K562 (cell line): ENCODE measurements around the gene ADGRG1. TPM values are rescaled to one million over a fixed set of nuclear protein-coding genes. Genes with fewer than 3 reads are reported as not detected.

ENCODE experiments used
- ATAC-seq: fragments of 200-7000 bp; cut with Tn5 transposase; 3 replicates; pipeline ENCODE4 v1.9.1; 2020; ENCODE audit warnings: moderate library complexity
- BruUV-seq: library from RNA; stranded (reverse); fragments of 400-500 nt; replicated peaks from 2 replicates; lab custom pipeline; 2021; lab: Mats Ljungman, UMichigan
- CTCF ChIA-PET: fragments of 300-600 bp; formaldehyde crosslinking; extraction: SDS; loops from one replicate; lab custom pipeline; 2021; ENCODE audit warnings: low intra/inter-chr PET ratio; lab: Yijun Ruan, JAX
- POLR2A ChIA-PET: fragments of 300-600, 350-650 bp; sonication (Branson Sonifier 250); formaldehyde crosslinking; extraction: SDS; loops from one replicate; lab custom pipeline; 2021; ENCODE audit warnings: antibody characterized with exemption, inconsistent platforms; lab: Yijun Ruan, JAX
- DNase-seq, 4 experiments: peaks; one replicate each; pipeline versions ENCODE4 v3.0.0 to v3.0.0-alpha.2; 2011 to 2018; ENCODE audit warnings: low spot score in 3 of 4, mixed read lengths in 3 of 4; ENCODE audit errors: extremely low read depth in 1 of 4
- FAIRE-seq: peaks from 2 replicates; lab custom pipeline; 2011; peaks lifted over from hg19 to GRCh38; lab: Jason Lieb, UNC
- H2AFZ ChIP-seq: 2 replicates; pipeline ENCODE4 v1.6.0; 2011; ENCODE audit warnings: low read depth, low read length, control low read depth, inconsistent platforms
- H3K27ac ChIP-seq: fragments of 200-600 bp; 3 replicates; pipeline ENCODE4 v1.8.0; 2011; ENCODE audit warnings: low read depth, mild to moderate bottlenecking, control low read depth, inconsistent platforms, low read length, moderate library complexity, mixed read lengths; ENCODE audit errors: extremely low read depth
- H3K27me3 ChIP-seq, 2 experiments: fragments of 300-600 bp in 1 of 2; 2 replicates in 1 of 2; 3 replicates in 1 of 2; pipeline versions ENCODE4 v1.6.0 to v1.8.0; 2011; ENCODE audit warnings: inconsistent platforms in 2 of 2, low read length in 2 of 2, mild to moderate bottlenecking in 1 of 2, mixed read lengths in 1 of 2, moderate library complexity in 1 of 2; ENCODE audit not compliant: control insufficient read depth in 2 of 2, insufficient read depth in 2 of 2
- H3K36me3 ChIP-seq: fragments of 300-600 bp; 3 replicates; pipeline ENCODE4 v1.8.0; 2011; ENCODE audit warnings: mild to moderate bottlenecking, low read length, inconsistent platforms; ENCODE audit not compliant: control insufficient read depth, insufficient read depth
- H3K4me1 ChIP-seq, 2 experiments: fragments of 200-600 bp in 1 of 2; replicated peaks in 1 of 2; 2 replicates in 1 of 2; 3 replicates in 1 of 2; pipeline versions ENCODE4 v1.5.1 to v1.8.0; 2011; ENCODE audit warnings: inconsistent platforms in 2 of 2, low read length in 2 of 2, mild to moderate bottlenecking in 1 of 2, mixed read lengths in 1 of 2, moderate library complexity in 1 of 2; ENCODE audit not compliant: control insufficient read depth in 2 of 2, insufficient read depth in 2 of 2
- H3K4me2 ChIP-seq: 2 replicates; pipeline ENCODE4 v1.6.1; 2011; ENCODE audit warnings: low read length, control low read depth, inconsistent platforms, mixed read lengths; ENCODE audit not compliant: insufficient read depth
- H3K4me3 ChIP-seq: fragments of 200-600 bp; sonication (generic), shearing (Covaris generic); 2 replicates; pipeline ENCODE4 v1.5.1; 2016; ENCODE audit warnings: control low read depth, inconsistent platforms
- H3K79me2 ChIP-seq: fragments of 200-600 bp; 3 replicates; pipeline ENCODE4 v1.8.0; 2011; ENCODE audit warnings: low read length, inconsistent platforms; ENCODE audit not compliant: control insufficient read depth, insufficient read depth
- H3K9ac ChIP-seq, 2 experiments: 2 replicates each; pipeline versions ENCODE4 v1.6.0 to v1.6.1; 2011; ENCODE audit warnings: low read depth in 2 of 2, low read length in 2 of 2, control low read depth in 1 of 2, inconsistent platforms in 1 of 2, mild to moderate bottlenecking in 1 of 2, mixed read lengths in 1 of 2; ENCODE audit not compliant: insufficient read depth in 1 of 2
- H3K9me1 ChIP-seq: one replicate; pipeline ENCODE4 v1.6.0; 2011; ENCODE audit warnings: inconsistent platforms, mild to moderate bottlenecking, low read length, moderate library complexity; ENCODE audit not compliant: control insufficient read depth, insufficient read depth
- H3K9me3 ChIP-seq: replicated peaks from 2 replicates; pipeline ENCODE4 v1.5.1; 2011; ENCODE audit warnings: low read depth, low read length, inconsistent platforms; ENCODE audit not compliant: control insufficient read depth, insufficient read depth
- H4K20me1 ChIP-seq: replicated peaks from 2 replicates; pipeline ENCODE4 v1.6.1; 2011; ENCODE audit warnings: low read length, inconsistent platforms, mixed read lengths; ENCODE audit not compliant: control insufficient read depth, insufficient read depth
- ARHGAP35 ChIP-seq: fragments of 450-650 bp; IDR thresholded peaks from 2 replicates; pipeline ENCODE4 v1.6.1; 2018; ENCODE audit not compliant: partially characterized antibody
- CHCHD3 ChIP-seq: fragments of 250-450 bp; sonication (Bioruptor Pico); IDR thresholded peaks from 2 replicates; pipeline ENCODE4 v2.1.2; 2022; ENCODE audit warnings: mild to moderate bottlenecking
- CLOCK ChIP-seq: fragments of 250-450 bp; sonication (Bioruptor Pico); IDR thresholded peaks from 2 replicates; pipeline ENCODE4 v1.4.0; 2020; ENCODE audit warnings: mild to moderate bottlenecking, moderate library complexity, borderline replicate concordance
- EP300 ChIP-seq: IDR thresholded peaks from 2 replicates; pipeline ENCODE4 v1.6.1; 2012; ENCODE audit warnings: low read length, improper control_type of control experiment
- HDAC2 ChIP-seq: fragments of 450-650 bp; IDR thresholded peaks from 2 replicates; pipeline ENCODE4 v1.6.1; 2016; ENCODE audit warnings: mild to moderate bottlenecking
- ZNF512 ChIP-seq: IDR thresholded peaks from 2 replicates; pipeline ENCODE4 v1.6.1; 2016; ENCODE audit warnings: missing genetic modification characterization, missing compliant biosample characterization
- ZNF592 ChIP-seq: fragments of 450-650 bp; IDR thresholded peaks from 2 replicates; pipeline ENCODE4 v1.6.1; 2017; ENCODE audit warnings: antibody characterized with exemption, mild to moderate bottlenecking
- ZNF77 ChIP-seq: fragments of 250-450 bp; sonication (Bioruptor Pico); IDR thresholded peaks from 2 replicates; pipeline ENCODE4 v1.5.0; 2020
- WGBS: fragments of 100-300 bp; shearing (Covaris generic); methylation state at CpG from one replicate; pipeline ENCODE4 v1.1.6; 2016; ENCODE audit warnings: low coverage, mixed read lengths; ENCODE audit not compliant: insufficient coverage; ENCODE audit errors: missing lambda C conversion rate; 5-methylcytosine and 5-hydroxymethylcytosine counted together
- in situ Hi-C: fragments of 300-500 bp; cut with MboI; formaldehyde crosslinking; loops from 4 replicates; pipeline ENCODE4 v1.15.0; 2018; ENCODE audit warnings: inconsistent platforms, mixed read lengths
- intact Hi-C: fragments of 100-400 bp; cut with micrococcal nuclease; formaldehyde crosslinking; loops from 2 replicates; pipeline ENCODE4 v1.14.2; 2022
- polyA plus RNA-seq, 8 experiments: library from polyadenylated mRNA; depleted of rRNA in 4 of 8; stranded (reverse) in 5 of 8; unstranded in 3 of 8; fragments of >200 nt; fragmentation: Nextera tagmentation in 2 of 8; fragmentation: Illumina TruSeq in 1 of 8; extraction: Ambion mirVana in 2 of 8; extraction: Trizol in 1 of 8; gene quantifications; 2 replicates each; pipeline versions ENCODE4 v1.2.1 to v1.2.3, GENCODE V29; 2011 to 2014; ENCODE audit warnings: inconsistent platforms in 1 of 8, missing spikeins in 1 of 8
- total RNA-seq, 7 experiments: library from RNA; depleted of rRNA in 6 of 7; stranded (reverse); fragments of >200 nt in 6 of 7; fragmentation: Illumina TruSeq in 2 of 7; extraction: Trizol in 2 of 7; gene quantifications; 2 replicates each; pipeline versions ENCODE4 v1.2.1 to v1.2.3, GENCODE V29; 2011 to 2021; ENCODE audit warnings: low replicate concordance in 1 of 7

ADGRG1 gene
- total and polyA plus RNA-seq, 9 of the 15 experiments (the other 6 are each of a cell fraction or from before 2014, with no cell fraction given): 0.04 to 0.31 (median 0.16) TPM; not detected in 6

GRCh38 chr16:57700781-57701551 lies 72.5 kb downstream of the ADGRG1 start (continued):
- TF ChIP-seq ZNF592: 0 out of 2 replicates have a peak, but pooled peaks have one; percentile 53
- peak; percentile 61; the same call in 1 of the 2 replicates for TF ChIP-seq EP300
- TF ChIP-seq HDAC2: 0 out of 2 replicates have a peak, but pooled peaks have one; percentile 50

GRCh38 chr16:57701759-57702371 lies 73.4 kb downstream of the ADGRG1 start:
- no peaks in the 10 kb centered on the region for H3K79me2 ChIP-seq
- ATAC-seq: peak; percentile 59
- CTCF ChIA-PET: no interaction called here
- in situ Hi-C loops: no loop called here
- no peaks in the 10 kb centered on the region for H3K36me3 ChIP-seq
- POLR2A ChIA-PET: interaction anchor here (0.6 to 3.3 kb wide), 4 partner anchors 10 to 179 kb away, joined by 3 to 15 read pairs (median 6); no protein-coding TSS in a partner anchor
- no peaks in the 10 kb centered on the region for H3K9me3 ChIP-seq
- H3K27ac ChIP-seq: no peak overlapping the region
- H3K9ac ChIP-seq: peak overlapping the region; percentile 28 to 61; a peak in 2 of 4 replicates
- no peak overlapping the region for H3K4me3 ChIP-seq
- BruUV-seq: no TSS peak
- peak overlapping the region; percentile 78 for H2AFZ ChIP-seq
- DNase-seq: no peak
- H3K4me1 ChIP-seq: peaks cover 18 to 25% of the 10 kb centered on the region in 2 experiments
- intact Hi-C loops: no loop called here
- H3K9me1 ChIP-seq: no peaks in the 10 kb centered on the region
- peak overlapping the region; percentile 67; the same call in 1 of the 2 replicates for H3K4me2 ChIP-seq
- WGBS: 57% methylated on average over 23 of the region's 23 CpGs
- no peaks in the 10 kb centered on the region for H3K27me3 ChIP-seq
- no peaks in the 10 kb centered on the region for H4K20me1 ChIP-seq
- no peak for FAIRE-seq
- no peak for TF ChIP-seq CHCHD3 (CRISPR knock-in tag)
- no peak for TF ChIP-seq ARHGAP35
- TF ChIP-seq ZNF77 (CRISPR knock-in tag): no peak
- no peak for TF ChIP-seq ZNF512
- no peak for TF ChIP-seq CLOCK (CRISPR knock-in tag)
